ENCODE measurements around the gene MAML2.

The MAML2 gene

GRCh38 chr11:96318850-96319249, 24.1 kb downstream of the MAML2 start:
- no peak for DNase-seq (ENCODE audit: low read depth in 2 of 3, low spot score in 2 of 3)

- no peak for DNase-seq (ENCODE audit: low read depth in 2 of 3, low spot score in 2 of 3)
These were observed 24.6 kb downstream of the MAML2 start for GRCh38 chr11:96318399-96318798.

GRCh38 chr11:96317985-96318384, 25.0 kb downstream of the MAML2 start:
- no peak for DNase-seq (ENCODE audit: low read depth in 2 of 3, low spot score in 2 of 3)

GRCh38 chr11:96317571-96317970, 25.4 kb downstream of the MAML2 start:
- DNase-seq (ENCODE audit: low read depth in 2 of 3, low spot score in 2 of 3): no peak

GRCh38 chr11:96316869-96317268, 26.1 kb downstream of the MAML2 start:
- no peak for DNase-seq (ENCODE audit: low read depth in 2 of 3, low spot score in 2 of 3)

- DNase-seq (ENCODE audit: low read depth in 2 of 3, low spot score in 2 of 3): no peak
These were observed 27.5 kb downstream of the MAML2 start for GRCh38 chr11:96315476-96315875.

GRCh38 chr11:96314326-96315020, 28.5 kb downstream of the MAML2 start:
- no peak for DNase-seq (ENCODE audit: low read depth in 2 of 3, low spot score in 2 of 3)

- no peak for DNase-seq (ENCODE audit: low read depth in 2 of 3, low spot score in 2 of 3)
These were observed 29.8 kb downstream of the MAML2 start for GRCh38 chr11:96313163-96313562.

GRCh38 chr11:96311120-96311568, 31.9 kb downstream of the MAML2 start:
- DNase-seq (ENCODE audit: low read depth in 2 of 3, low spot score in 2 of 3): no peak

GRCh38 chr11:96310236-96310635, 32.8 kb downstream of the MAML2 start:
- DNase-seq (ENCODE audit: low read depth in 2 of 3, low spot score in 2 of 3): no peak

GRCh38 chr11:96309643-96310017, 33.4 kb downstream of the MAML2 start:
- DNase-seq (ENCODE audit: low read depth in 2 of 3, low spot score in 2 of 3): no peak

GRCh38 chr11:96309016-96309642, 33.9 kb downstream of the MAML2 start:
- no peak for DNase-seq (ENCODE audit: low read depth in 2 of 3, low spot score in 2 of 3)

- no peak for DNase-seq (ENCODE audit: low read depth in 2 of 3, low spot score in 2 of 3)
These were observed 35.2 kb downstream of the MAML2 start for GRCh38 chr11:96307776-96308140.

- DNase-seq (ENCODE audit: low read depth in 2 of 3, low spot score in 2 of 3): no peak
These were observed 35.8 kb downstream of the MAML2 start for GRCh38 chr11:96306933-96307775.

GRCh38 chr11:96306600-96306932, 36.4 kb downstream of the MAML2 start:
- no peak for DNase-seq (ENCODE audit: low read depth in 2 of 3, low spot score in 2 of 3)

GRCh38 chr11:96306071-96306470, 36.9 kb downstream of the MAML2 start:
- DNase-seq (ENCODE audit: low read depth in 2 of 3, low spot score in 2 of 3): no peak

GRCh38 chr11:96303980-96304379, 39.0 kb downstream of the MAML2 start:
- DNase-seq (ENCODE audit: low read depth in 2 of 3, low spot score in 2 of 3): no peak

GRCh38 chr11:96303064-96303463, 39.9 kb downstream of the MAML2 start:
- no peak for DNase-seq (ENCODE audit: low read depth in 2 of 3, low spot score in 2 of 3)

GRCh38 chr11:96301818-96302217, 41.2 kb downstream of the MAML2 start:
- DNase-seq (ENCODE audit: low read depth in 2 of 3, low spot score in 2 of 3): no peak

- no peak for DNase-seq (ENCODE audit: low read depth in 2 of 3, low spot score in 2 of 3)
These were observed 43.7 kb downstream of the MAML2 start for GRCh38 chr11:96299155-96299888.

GRCh38 chr11:96295369-96295768, 47.6 kb downstream of the MAML2 start:
- no peak for DNase-seq (ENCODE audit: low read depth in 2 of 3, low spot score in 2 of 3)

GRCh38 chr11:96294289-96294688, 48.7 kb downstream of the MAML2 start:
- DNase-seq (ENCODE audit: low read depth in 2 of 3, low spot score in 2 of 3): no peak

All from activated CD8-positive, alpha-beta memory T cell treated with anti-CD3 and anti-CD28 coated beads for 48 hours (primary cell).